HG03439 (cell line): ENCODE results near the gene HTR6.
"Not testable (repeated sequence)": the region's sequence is repeated elsewhere in the genome, so short reads cannot be mapped to it uniquely, and the experiment has no call there.

ENCODE experiments used
- ATAC-seq: cut with Tn5 transposase; IDR thresholded peaks from one replicate; pipeline ENCODE4 v1.9.1; 2021; ENCODE audit warnings: mild to moderate bottlenecking, moderate library complexity; ENCODE audit not compliant: unreplicated experiment

Gene HTR6

GRCh38 chr1:19664453-19665185 is at the start of gene HTR6:
Gene HTR6 (plus strand): TSS chr1:19664875. CDS start chr1:19665754, 879 bp downstream.
- no peak for ATAC-seq

- no peak for ATAC-seq
Measured at GRCh38 chr1:19615438-19615837, 49.2 kb upstream of the HTR6 start.

GRCh38 chr1:19616489-19616888 is 48.2 kb upstream of the HTR6 start:
- ATAC-seq = no peak

GRCh38 chr1:19617376-19617775 is 47.3 kb upstream of the HTR6 start:
- ATAC-seq = no peak

GRCh38 chr1:19618428-19618827 is 46.2 kb upstream of the HTR6 start:
- no peak for ATAC-seq

GRCh38 chr1:19619697-19620384 is 44.8 kb upstream of the HTR6 start:
- ATAC-seq = no peak

GRCh38 chr1:19620786-19621185 is 43.9 kb upstream of the HTR6 start:
- ATAC-seq = no peak

- ATAC-seq = no peak
Measured at GRCh38 chr1:19621274-19621950, 43.3 kb upstream of the HTR6 start.

GRCh38 chr1:19622204-19622603 is 42.5 kb upstream of the HTR6 start:
- no peak for ATAC-seq

- no peak for ATAC-seq
Measured at GRCh38 chr1:19623523-19623922, 41.2 kb upstream of the HTR6 start.

GRCh38 chr1:19625291-19625937 is 39.3 kb upstream of the HTR6 start:
- ATAC-seq = no peak

- no peak for ATAC-seq
Measured at GRCh38 chr1:19628879-19629278, 35.8 kb upstream of the HTR6 start.

- ATAC-seq = no peak
Measured at GRCh38 chr1:19629357-19629756, 35.3 kb upstream of the HTR6 start.

- not testable (repeated sequence) for ATAC-seq
Measured at GRCh38 chr1:19630192-19630591, 34.5 kb upstream of the HTR6 start.

GRCh38 chr1:19630720-19631395 is 33.8 kb upstream of the HTR6 start:
- ATAC-seq = no peak

GRCh38 chr1:19632211-19632610 is 32.5 kb upstream of the HTR6 start:
- no peak for ATAC-seq

GRCh38 chr1:19633106-19633505 is 31.6 kb upstream of the HTR6 start:
- ATAC-seq = no peak

- ATAC-seq = not testable (repeated sequence)
Measured at GRCh38 chr1:19635064-19635463, 29.6 kb upstream of the HTR6 start.

GRCh38 chr1:19635646-19636045 is 29.0 kb upstream of the HTR6 start:
- no peak for ATAC-seq

GRCh38 chr1:19636065-19636464 is 28.6 kb upstream of the HTR6 start:
- no peak for ATAC-seq

GRCh38 chr1:19636749-19637148 is 27.9 kb upstream of the HTR6 start:
- not testable (repeated sequence) for ATAC-seq
